Keratinocyte (primary cell): ENCODE measurements around the gene NFAT5. TPM values are rescaled to one million over a fixed set of nuclear protein-coding genes. Genes with fewer than 3 reads are reported as not detected.

Experiments used
- DNase-seq: peaks from one replicate; pipeline ENCODE4 v3.0.0-alpha.2; 2011; ENCODE audit warnings: low read depth, missing footprints, low spot score
- FAIRE-seq: peaks from 2 replicates; lab custom pipeline; 2011; peaks lifted over from hg19 to GRCh38; lab: Jason Lieb, UNC
- H2AFZ ChIP-seq: 2 replicates; pipeline ENCODE4 v1.6.0; 2012; ENCODE audit warnings: low read length, control low read depth, inconsistent platforms; ENCODE audit not compliant: control insufficient read depth
- H3K27ac ChIP-seq: 2 replicates; pipeline ENCODE4 v1.5.1; 2011; ENCODE audit warnings: low read length; ENCODE audit not compliant: control insufficient read depth, insufficient read depth
- H3K27me3 ChIP-seq: 3 replicates; pipeline ENCODE4 v1.6.0; 2011; ENCODE audit warnings: low read length; ENCODE audit not compliant: control insufficient read depth, insufficient read depth; ENCODE audit errors: extremely low read depth
- H3K36me3 ChIP-seq, 2 experiments: 2 replicates in 1 of 2; 3 replicates in 1 of 2; pipeline ENCODE4 v1.5.1; 2011; ENCODE audit warnings: low read length in 2 of 2, mild to moderate bottlenecking in 1 of 2; ENCODE audit not compliant: control insufficient read depth in 2 of 2, insufficient read depth in 2 of 2; ENCODE audit errors: extremely low read depth in 1 of 2
- H3K4me1 ChIP-seq: 3 replicates; pipeline ENCODE4 v1.5.1; 2011; ENCODE audit warnings: low read length; ENCODE audit not compliant: control insufficient read depth, insufficient read depth; ENCODE audit errors: extremely low read depth
- H3K4me2 ChIP-seq: 3 replicates; pipeline ENCODE4 v1.6.0; 2011; ENCODE audit warnings: low read depth, low read length; ENCODE audit not compliant: control insufficient read depth, insufficient read depth; ENCODE audit errors: extremely low read depth
- H3K4me3 ChIP-seq, 3 experiments: fragments of 200-600 bp in 1 of 3; sonication (generic) in 1 of 3; 2 replicates in 2 of 3; 3 replicates in 1 of 3; pipeline ENCODE4 v1.5.1; 2011 to 2016; ENCODE audit warnings: low read length in 3 of 3, mild to moderate bottlenecking in 3 of 3, control low read depth in 2 of 3, inconsistent platforms in 1 of 3, low read depth in 1 of 3, mixed read lengths in 1 of 3, mixed run types in 1 of 3, moderate library complexity in 1 of 3; ENCODE audit not compliant: control insufficient read depth in 2 of 3, insufficient read depth in 2 of 3; ENCODE audit errors: extremely low read depth in 1 of 3
- H3K79me2 ChIP-seq: 2 replicates; pipeline ENCODE4 v1.6.0; 2012; ENCODE audit warnings: low read length; ENCODE audit not compliant: control insufficient read depth, insufficient read depth
- H3K9ac ChIP-seq: 3 replicates; pipeline ENCODE4 v1.6.0; 2011; ENCODE audit warnings: low read length; ENCODE audit not compliant: control insufficient read depth, insufficient read depth; ENCODE audit errors: extremely low read depth
- H3K9me1 ChIP-seq: 3 replicates; pipeline ENCODE4 v1.6.0; 2011; ENCODE audit warnings: low read length; ENCODE audit not compliant: control insufficient read depth, insufficient read depth; ENCODE audit errors: extremely low read depth
- H3K9me3 ChIP-seq: 2 replicates; pipeline ENCODE4 v1.5.1; 2012; ENCODE audit warnings: low read depth, low read length; ENCODE audit not compliant: control insufficient read depth
- H4K20me1 ChIP-seq: 3 replicates; pipeline ENCODE4 v1.6.0; 2011; ENCODE audit warnings: low read length; ENCODE audit not compliant: control insufficient read depth, insufficient read depth; ENCODE audit errors: extremely low read depth
- EZH2 ChIP-seq: IDR thresholded peaks from one replicate; pipeline ENCODE4 v1.6.1; 2012; ENCODE audit warnings: inconsistent platforms, mild to moderate bottlenecking, low read length, moderate library complexity
- dilution Hi-C: fragments of 300-500 bp; cut with MboI; formaldehyde crosslinking; loops from one replicate; pipeline ENCODE4 v1.7.0; 2020; ENCODE audit warnings: low sequenced_read_pairs; ENCODE audit not compliant: extremely low pct_ligation_motif_present
- polyA plus RNA-seq, 5 experiments: library from polyadenylated mRNA; depleted of rRNA in 3 of 5; stranded (reverse) in 3 of 5; stranded (forward) in 1 of 5; unstranded in 1 of 5; fragments of >200 nt; gene quantifications; 1 replicate in 1 of 5; 2 replicates in 3 of 5; 3 replicates in 1 of 5; pipeline versions ENCODE4 v1.2.1 to v1.2.3, GENCODE V29; 2011 to 2012; ENCODE audit warnings: missing spikeins in 2 of 5, low read depth in 1 of 5, low replicate concordance in 1 of 5
- TF ChIP-seq, protein P1 (sequence below), 3 experiments: IDR thresholded peaks in 1 of 3; conservative IDR thresholded peaks in 1 of 3; optimal IDR thresholded peaks in 1 of 3; 2 replicates in 2 of 3; 3 replicates in 1 of 3; pipeline versions ENCODE3 to v1.5.1; 2011; ENCODE audit warnings: low read length in 3 of 3, mild to moderate bottlenecking in 3 of 3, moderate library complexity in 2 of 3, control low read depth in 1 of 3, inconsistent platforms in 1 of 3; ENCODE audit not compliant: insufficient read depth in 2 of 3; ENCODE audit errors: extremely low read depth in 1 of 3

NFAT5 gene
- polyA plus RNA-seq, 1 donor (not counting 4 experiments of a cell fraction or from before 2014, with no cell fraction given), result 24.9 TPM

DNA sequence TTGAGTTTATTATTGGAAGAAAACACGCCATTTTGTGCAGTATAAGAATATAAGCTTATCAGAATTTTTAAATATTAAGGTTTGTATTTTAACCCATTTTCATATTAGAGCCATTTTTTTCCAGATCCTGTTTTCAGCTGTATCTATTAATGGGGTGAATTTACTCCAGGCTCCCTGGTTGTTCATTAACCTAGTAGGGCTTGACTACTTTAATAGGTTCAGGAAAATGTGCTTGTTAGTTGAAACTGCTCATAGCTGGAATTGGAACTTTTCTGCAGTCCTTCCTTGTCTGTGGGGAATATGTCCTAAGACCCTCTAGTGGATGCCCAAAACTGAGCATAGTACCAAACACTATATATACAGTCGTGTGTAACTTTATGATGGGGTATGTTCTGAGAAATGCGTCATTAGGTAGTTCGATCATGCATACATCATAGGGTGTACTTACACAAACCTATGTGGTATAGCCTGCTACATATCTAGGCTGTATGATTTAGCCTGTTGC, 28.0 kb downstream of the NFAT5 start:
- Histone ChIP-seq H2AFZ (no peak overlapping the region), H3K36me3 (peaks cover 0 to 6% of the 10 kb centered on the region in 2 experiments), H3K4me3 (no peak overlapping the region), H3K79me2 (peaks cover 94% of the 10 kb centered on the region), H3K4me1 (peaks cover 31% of the 10 kb centered on the region), H3K4me2 (no peak overlapping the region), H3K9ac (no peak overlapping the region), H4K20me1 (peaks cover 2% of the 10 kb centered on the region), H3K27ac (no peak overlapping the region), H3K27me3 (no peaks in the 10 kb centered on the region), H3K9me1 (no peaks in the 10 kb centered on the region), H3K9me3 (no peaks in the 10 kb centered on the region)
- DNase-seq (no peak), FAIRE-seq (no peak)
- dilution Hi-C loops, result no loop called here
- TF ChIP-seq, protein P1, sequence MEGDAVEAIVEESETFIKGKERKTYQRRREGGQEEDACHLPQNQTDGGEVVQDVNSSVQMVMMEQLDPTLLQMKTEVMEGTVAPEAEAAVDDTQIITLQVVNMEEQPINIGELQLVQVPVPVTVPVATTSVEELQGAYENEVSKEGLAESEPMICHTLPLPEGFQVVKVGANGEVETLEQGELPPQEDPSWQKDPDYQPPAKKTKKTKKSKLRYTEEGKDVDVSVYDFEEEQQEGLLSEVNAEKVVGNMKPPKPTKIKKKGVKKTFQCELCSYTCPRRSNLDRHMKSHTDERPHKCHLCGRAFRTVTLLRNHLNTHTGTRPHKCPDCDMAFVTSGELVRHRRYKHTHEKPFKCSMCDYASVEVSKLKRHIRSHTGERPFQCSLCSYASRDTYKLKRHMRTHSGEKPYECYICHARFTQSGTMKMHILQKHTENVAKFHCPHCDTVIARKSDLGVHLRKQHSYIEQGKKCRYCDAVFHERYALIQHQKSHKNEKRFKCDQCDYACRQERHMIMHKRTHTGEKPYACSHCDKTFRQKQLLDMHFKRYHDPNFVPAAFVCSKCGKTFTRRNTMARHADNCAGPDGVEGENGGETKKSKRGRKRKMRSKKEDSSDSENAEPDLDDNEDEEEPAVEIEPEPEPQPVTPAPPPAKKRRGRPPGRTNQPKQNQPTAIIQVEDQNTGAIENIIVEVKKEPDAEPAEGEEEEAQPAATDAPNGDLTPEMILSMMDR (optimal IDR thresholded peaks at IDR 0.05 in 1 of 3, IDR thresholded peaks at IDR 0.05 in 1 of 3, conservative IDR thresholded peaks at IDR 0.05 in 1 of 3; ENCODE audit: extremely low read depth in 1 of 3, insufficient read depth in 2 of 3, low read length in 3 of 3), result no peak
- TF ChIP-seq EZH2, result no peak

DNA sequence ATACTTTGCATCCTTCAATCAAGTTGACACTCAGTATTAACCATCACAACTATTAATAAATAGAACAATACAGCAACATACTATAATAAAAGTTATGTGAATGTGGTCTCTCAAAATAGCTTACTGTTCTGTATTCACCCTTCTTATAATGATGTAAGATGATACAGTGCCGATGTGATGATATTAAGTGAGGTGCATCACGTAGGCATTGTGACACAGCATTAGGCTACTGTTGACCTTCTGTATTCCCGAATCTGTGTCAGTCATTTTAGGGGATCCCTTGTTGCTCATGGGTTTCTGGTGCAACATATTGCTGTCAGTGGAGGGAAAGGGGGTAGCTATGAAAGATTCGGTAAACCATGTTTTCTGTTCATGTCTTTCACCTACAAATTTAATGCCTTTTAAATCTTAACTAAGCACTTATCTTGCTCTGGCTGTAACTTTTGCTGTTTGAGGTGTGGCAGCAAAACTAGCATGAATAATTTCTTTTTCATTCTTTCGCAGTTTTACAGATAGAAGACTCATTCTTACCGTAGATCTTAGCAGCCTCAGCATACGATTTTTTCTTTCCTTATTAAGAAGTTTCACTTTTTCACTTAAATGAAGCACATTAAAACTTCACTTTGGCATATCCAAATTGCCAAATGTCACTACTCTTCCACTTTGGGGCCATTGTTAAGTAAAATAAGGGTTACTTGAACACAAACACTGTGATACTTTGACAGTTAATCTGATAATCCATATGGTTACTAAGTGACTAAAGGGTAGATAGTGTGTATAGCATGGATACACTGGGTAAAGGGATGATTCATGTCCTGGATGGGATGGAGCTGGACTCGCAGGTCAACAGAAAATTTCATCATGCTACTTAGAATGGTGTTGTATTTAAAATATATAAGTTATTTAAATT, 29.6 kb downstream of the NFAT5 start:
- dilution Hi-C loops, result no loop called here
- H3K4me3 ChIP-seq, result no peak overlapping the region
- DNase-seq, result no peak
- H4K20me1 ChIP-seq, result peaks cover 5% of the 10 kb centered on the region
- peak overlapping the region; percentile 7 for H3K4me2 ChIP-seq
- H3K4me1 ChIP-seq, result peaks cover 43% of the 10 kb centered on the region
- H3K27me3 ChIP-seq, result no peaks in the 10 kb centered on the region
- no peaks in the 10 kb centered on the region for H3K9me1 ChIP-seq
- peak overlapping the region; percentile 33 for H3K27ac ChIP-seq
- no peak overlapping the region for H3K9ac ChIP-seq
- no peak overlapping the region for H2AFZ ChIP-seq
- H3K36me3 ChIP-seq, result no peaks in the 10 kb centered on the region
- no peak for FAIRE-seq
- peaks cover 95% of the 10 kb centered on the region for H3K79me2 ChIP-seq
- H3K9me3 ChIP-seq, result no peaks in the 10 kb centered on the region
- TF ChIP-seq, protein P1 (optimal IDR thresholded peaks at IDR 0.05 in 1 of 3, IDR thresholded peaks at IDR 0.05 in 1 of 3, conservative IDR thresholded peaks at IDR 0.05 in 1 of 3; ENCODE audit: extremely low read depth in 1 of 3, insufficient read depth in 2 of 3, low read length in 3 of 3), result no peak
- no peak for TF ChIP-seq EZH2
